Stomach (tissue), 9 donors: Measurements from ENCODE around the gene VRK3. TPM values are rescaled to one million over a fixed set of nuclear protein-coding genes. Genes with fewer than 3 reads are reported as not detected.
"Not testable (repeated sequence)": the region's sequence is repeated elsewhere in the genome, so short reads cannot be mapped to it uniquely, and the experiment has no call there.

Experiments used
- DNase-seq, 2 donors: peaks; one replicate each; pipeline versions ENCODE4 v3.0.0 to v3.0.0-alpha.2; 2013 to 2019
- H3K27ac ChIP-seq, 5 donors: fragments of 200-600 bp in 4 of 5; sonication (generic) in 4 of 5; one replicate each; pipeline ENCODE4 v1.5.1; 2013 to 2019; ENCODE audit warnings: mild to moderate bottlenecking in 1 of 5, moderate library complexity in 1 of 5
- H3K27me3 ChIP-seq, 3 donors: fragments of 200-600 bp; sonication (generic); one replicate each; pipeline ENCODE4 v1.5.1; 2017 to 2019; ENCODE audit warnings: mixed run types in 1 of 3
- H3K36me3 ChIP-seq, 4 donors: fragments of 200-600 bp; sonication (generic); 1 replicate in 3 of 4; 2 replicates in 1 of 4; pipeline ENCODE4 v1.5.1; 2016 to 2019
- H3K4me1 ChIP-seq, 4 donors: fragments of 200-600 bp; sonication (generic); one replicate each; pipeline ENCODE4 v1.5.1; 2016 to 2019
- H3K4me3 ChIP-seq, 4 donors: fragments of 200-600 bp; sonication (generic) in 3 of 4; one replicate each; pipeline ENCODE4 v1.5.1; 2016 to 2019; ENCODE audit warnings: mild to moderate bottlenecking in 1 of 4
- H3K9me3 ChIP-seq, 4 donors: fragments of 200-600 bp; sonication (generic); one replicate each; pipeline ENCODE4 v1.5.1; 2016 to 2019
- CTCF ChIP-seq, 7 experiments: fragments of 450-650 bp in 4 of 7; fragments of 200-600 bp in 3 of 7; sonication (generic) in 3 of 7; IDR thresholded peaks; one replicate each; pipeline ENCODE4 v1.5.1; 2016 to 2019; ENCODE audit warnings: antibody characterized with exemption in 7 of 7, control low read depth in 2 of 7, mild to moderate bottlenecking in 1 of 7
- EP300 ChIP-seq: sonication (generic); formaldehyde crosslinking; IDR thresholded peaks from one replicate; pipeline ENCODE4 v1.6.1; 2017; ENCODE audit warnings: antibody characterized with exemption
- POLR2A ChIP-seq, 4 donors: fragments of 450-650 bp; IDR thresholded peaks; one replicate each; pipeline ENCODE4 v1.6.1; 2016; ENCODE audit warnings: antibody characterized with exemption in 4 of 4, control low read depth in 2 of 4, mild to moderate bottlenecking in 1 of 4, moderate library complexity in 1 of 4
- POLR2AphosphoS5 ChIP-seq, 3 donors: sonication (generic); formaldehyde crosslinking; IDR thresholded peaks; one replicate each; pipeline ENCODE4 v1.6.1; 2016; ENCODE audit warnings: antibody characterized with exemption in 3 of 3
- WGBS, 5 donors: extraction: QIAGEN DNeasy Blood & Tissue Kit in 3 of 5; methylation state at CpG; one replicate each; pipeline versions ENCODE4 v1.1.5 to v1.1.7; 2013 to 2018; 5-methylcytosine and 5-hydroxymethylcytosine counted together
- intact Hi-C: fragments of 100-400 bp; cut with DNase I; formaldehyde crosslinking; loops from one replicate; pipeline ENCODE4 v1.15.1; 2023; ENCODE audit warnings: low total_unique reads
- polyA plus RNA-seq, 3 donors: library from polyadenylated mRNA; stranded (reverse); fragments of 200-250 nt; gene quantifications; one replicate each; pipeline ENCODE4 v1.2.3, GENCODE V29; 2013
- total RNA-seq, 5 donors: library from RNA; depleted of rRNA; stranded (reverse); fragments of >200 nt; gene quantifications; one replicate each; pipeline versions ENCODE4 v1.1.0 to v1.2.3, GENCODE V29; 2014 to 2016
- donor health status: healthy with polysubstance abuse.
- donor health status: Bipolar disorder and iron deficiency.
- donor health status: healthy.

Gene VRK3
- total and polyA plus RNA-seq, 8 donors: 3.5 to 39.7 (median 22.8) TPM

GRCh38 chr19:49946415-49946814 lies 78.8 kb downstream of the VRK3 start:
- no peaks in the 10 kb centered on the region for H3K36me3 ChIP-seq
- peaks cover 0 to 29% (median 0%) of the 10 kb centered on the region in 3 donors for H3K27me3 ChIP-seq
- intact Hi-C loops: no loop called here
- H3K9me3 ChIP-seq: no peaks in the 10 kb centered on the region
- H3K27ac ChIP-seq: no peak overlapping the region
- H3K4me3 ChIP-seq: no peak overlapping the region
- 71 to 80% (median 75%) methylated on average over 7 to 8 of the region's 8 CpGs for WGBS, 5 donors
- no peak for DNase-seq
- no peaks in the 10 kb centered on the region for H3K4me1 ChIP-seq
- TF ChIP-seq POLR2A (IDR thresholded peaks at IDR 0.05) (no peak), POLR2AphosphoS5 (IDR thresholded peaks at IDR 0.05) (no peak), EP300 (no peak), CTCF (IDR thresholded peaks at IDR 0.05) (no peak)

GRCh38 chr19:49944567-49944966 lies 80.6 kb downstream of the VRK3 start:
- intact Hi-C loops, H3K4me3 ChIP-seq, H3K4me1 ChIP-seq, H3K27ac ChIP-seq, H3K9me3 ChIP-seq, H3K36me3 ChIP-seq, DNase-seq: not testable (repeated sequence)
- peaks cover 0 to 22% (median 0%) of the 10 kb centered on the region in 3 donors for H3K27me3 ChIP-seq
- 75 to 85% (median 80%) methylated on average over 5 of the region's 5 CpGs for WGBS, 5 donors

- intact Hi-C loops: no loop called here
- no peak for DNase-seq
- Histone ChIP-seq H3K9me3 (no peaks in the 10 kb centered on the region), H3K27ac (no peak overlapping the region), H3K27me3 (peaks cover 0 to 3% (median 0%) of the 10 kb centered on the region in 3 donors), H3K4me3 (no peak overlapping the region), H3K36me3 (no peaks in the 10 kb centered on the region), H3K4me1 (peaks cover 4 to 12% (median 8%) of the 10 kb centered on the region in 4 donors)
- 83 to 95% (median 91%) methylated on average over 5 of the region's 5 CpGs for WGBS, 5 donors
- no peak for TF ChIP-seq EP300
- TF ChIP-seq POLR2AphosphoS5 (IDR thresholded peaks at IDR 0.05): no peak
- TF ChIP-seq POLR2A (IDR thresholded peaks at IDR 0.05): no peak
- no peak for TF ChIP-seq CTCF (IDR thresholded peaks at IDR 0.05)
Observed at GRCh38 chr19:49940482-49940791, 84.7 kb downstream of the VRK3 start.

GRCh38 chr19:49939721-49940481 lies 85.3 kb downstream of the VRK3 start:
- Histone ChIP-seq H3K4me1 (peaks cover 4 to 12% (median 8%) of the 10 kb centered on the region in 4 donors), H3K27ac (no peak overlapping the region), H3K4me3 (no peak overlapping the region), H3K9me3 (no peaks in the 10 kb centered on the region), H3K36me3 (no peaks in the 10 kb centered on the region), H3K27me3 (peaks cover 0 to 3% (median 0%) of the 10 kb centered on the region in 3 donors)
- TF ChIP-seq POLR2A (IDR thresholded peaks at IDR 0.05): no peak
- no peak for TF ChIP-seq EP300
- no peak for TF ChIP-seq POLR2AphosphoS5 (IDR thresholded peaks at IDR 0.05)
- no peak for TF ChIP-seq CTCF (IDR thresholded peaks at IDR 0.05)
- intact Hi-C loops: loop anchor here (2.0 kb wide), 1 partner anchor 43 kb away; no protein-coding TSS in a partner anchor
- 52 to 75% (median 61%) methylated on average over 7 of the region's 7 CpGs for WGBS, 5 donors
- no peak for DNase-seq

- TF ChIP-seq POLR2A (IDR thresholded peaks at IDR 0.05) (no peak), EP300 (no peak), CTCF (IDR thresholded peaks at IDR 0.05) (no peak), POLR2AphosphoS5 (IDR thresholded peaks at IDR 0.05) (no peak)
- H3K4me1 ChIP-seq: peaks cover 4 to 12% (median 8%) of the 10 kb centered on the region in 4 donors
- H3K27me3 ChIP-seq: peaks cover 0 to 3% (median 0%) of the 10 kb centered on the region in 3 donors
- H3K27ac ChIP-seq: no peak overlapping the region
- intact Hi-C loops: loop anchor here (2.0 kb wide), 1 partner anchor 44 kb away; no protein-coding TSS in a partner anchor
- 66 to 78% (median 76%) methylated on average over 4 of the region's 4 CpGs for WGBS, 5 donors
- H3K9me3 ChIP-seq: no peaks in the 10 kb centered on the region
- DNase-seq: no peak
- H3K4me3 ChIP-seq: no peak overlapping the region
- no peaks in the 10 kb centered on the region for H3K36me3 ChIP-seq
Observed at GRCh38 chr19:49938662-49939061, 86.5 kb downstream of the VRK3 start.
